ENCODE measurements around the gene ROPN1B.

Gene ROPN1B

DNA sequence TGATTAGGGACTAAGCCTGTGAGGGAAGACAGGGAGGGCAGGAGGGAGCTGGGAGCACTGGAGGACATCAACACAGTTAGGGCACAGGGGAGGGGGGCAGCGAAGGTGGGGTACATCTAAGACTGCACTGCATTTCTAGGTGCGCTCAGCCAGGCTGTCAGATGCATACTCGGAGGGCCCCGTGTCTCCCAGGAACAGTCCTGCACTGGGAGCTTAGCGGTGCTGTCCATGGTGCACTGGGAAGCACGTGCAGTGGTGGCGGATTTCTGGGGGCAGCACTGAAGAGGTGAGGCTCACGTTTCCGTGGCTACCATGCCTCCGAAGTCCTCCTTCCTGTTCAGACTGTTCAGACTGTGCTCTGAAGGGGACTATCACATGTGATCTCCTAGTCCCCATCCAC is 54.4 kb downstream of the ROPN1B start:
- H3K27ac ChIP-seq = no peak overlapping the region
- H3K4me2 ChIP-seq (ENCODE audit: low read length) = no peak overlapping the region
- TF ChIP-seq, protein P1, sequence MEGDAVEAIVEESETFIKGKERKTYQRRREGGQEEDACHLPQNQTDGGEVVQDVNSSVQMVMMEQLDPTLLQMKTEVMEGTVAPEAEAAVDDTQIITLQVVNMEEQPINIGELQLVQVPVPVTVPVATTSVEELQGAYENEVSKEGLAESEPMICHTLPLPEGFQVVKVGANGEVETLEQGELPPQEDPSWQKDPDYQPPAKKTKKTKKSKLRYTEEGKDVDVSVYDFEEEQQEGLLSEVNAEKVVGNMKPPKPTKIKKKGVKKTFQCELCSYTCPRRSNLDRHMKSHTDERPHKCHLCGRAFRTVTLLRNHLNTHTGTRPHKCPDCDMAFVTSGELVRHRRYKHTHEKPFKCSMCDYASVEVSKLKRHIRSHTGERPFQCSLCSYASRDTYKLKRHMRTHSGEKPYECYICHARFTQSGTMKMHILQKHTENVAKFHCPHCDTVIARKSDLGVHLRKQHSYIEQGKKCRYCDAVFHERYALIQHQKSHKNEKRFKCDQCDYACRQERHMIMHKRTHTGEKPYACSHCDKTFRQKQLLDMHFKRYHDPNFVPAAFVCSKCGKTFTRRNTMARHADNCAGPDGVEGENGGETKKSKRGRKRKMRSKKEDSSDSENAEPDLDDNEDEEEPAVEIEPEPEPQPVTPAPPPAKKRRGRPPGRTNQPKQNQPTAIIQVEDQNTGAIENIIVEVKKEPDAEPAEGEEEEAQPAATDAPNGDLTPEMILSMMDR (IDR thresholded peaks at IDR 0.05) = no peak
- H3K9me3 ChIP-seq (ENCODE audit: control insufficient read depth, low read length) = no peaks in the 10 kb centered on the region
- no peaks in the 10 kb centered on the region for H3K4me1 ChIP-seq
- no peaks in the 10 kb centered on the region for H3K27me3 ChIP-seq (ENCODE audit: control insufficient read depth, insufficient read depth, low read length)
- H2AFZ ChIP-seq = no peak overlapping the region
- no peak overlapping the region for H3K9ac ChIP-seq
- no peaks in the 10 kb centered on the region for H3K79me2 ChIP-seq
- no peak overlapping the region for H3K4me3 ChIP-seq (ENCODE audit: low read depth, low read length)
- no peaks in the 10 kb centered on the region for H3K36me3 ChIP-seq (ENCODE audit: control insufficient read depth, insufficient read depth, low read length)

DNA sequence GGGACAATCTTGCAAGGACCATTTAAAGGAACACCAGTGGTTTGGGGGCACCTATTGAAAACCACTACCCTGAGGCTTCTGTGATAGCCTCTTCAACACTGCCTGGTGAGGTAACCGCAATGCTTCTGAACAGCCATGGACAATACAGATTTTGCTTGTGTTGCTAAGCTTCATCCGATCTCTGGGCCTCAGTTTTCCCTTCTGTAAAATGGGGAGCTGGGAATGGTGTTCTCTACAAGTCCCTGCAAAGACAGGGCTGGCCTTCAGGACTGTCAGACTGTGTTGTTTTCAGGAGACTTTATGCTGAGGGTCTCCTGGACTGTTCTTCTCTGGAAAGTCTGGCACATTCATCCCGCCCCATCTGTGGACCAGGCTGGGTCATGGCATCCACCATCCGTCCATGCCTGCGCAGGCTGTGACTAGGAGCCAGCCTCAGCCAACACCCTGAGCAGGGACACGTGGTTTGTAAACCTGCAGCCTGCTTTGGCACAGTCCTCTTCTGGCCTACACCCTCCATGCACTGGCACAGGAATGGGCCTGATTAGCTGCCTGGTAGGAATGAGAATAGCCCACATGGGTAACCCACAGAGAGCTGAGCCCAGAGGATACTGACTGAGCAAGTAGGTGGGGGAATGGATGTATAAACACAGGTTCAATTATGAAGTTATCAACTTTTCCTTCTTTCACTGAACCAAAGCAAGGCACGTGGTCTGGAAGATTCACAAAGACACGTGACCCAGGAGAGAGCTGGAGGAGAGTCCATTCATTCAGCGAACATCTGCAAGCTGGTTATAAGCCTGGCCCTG is 55.3 kb downstream of the ROPN1B start:
- Histone ChIP-seq H3K4me1 (no peaks in the 10 kb centered on the region), H3K9me3 (ENCODE audit: control insufficient read depth, low read length) (no peaks in the 10 kb centered on the region), H3K4me2 (ENCODE audit: low read length) (no peak overlapping the region), H3K27ac (no peak overlapping the region), H3K9ac (no peak overlapping the region), H3K36me3 (ENCODE audit: control insufficient read depth, insufficient read depth, low read length) (no peaks in the 10 kb centered on the region), H3K4me3 (ENCODE audit: low read depth, low read length) (no peak overlapping the region), H3K27me3 (ENCODE audit: control insufficient read depth, insufficient read depth, low read length) (no peaks in the 10 kb centered on the region), H3K79me2 (no peaks in the 10 kb centered on the region), H2AFZ (no peak overlapping the region)
- TF ChIP-seq, protein P1 (IDR thresholded peaks at IDR 0.05) = no peak

DNA sequence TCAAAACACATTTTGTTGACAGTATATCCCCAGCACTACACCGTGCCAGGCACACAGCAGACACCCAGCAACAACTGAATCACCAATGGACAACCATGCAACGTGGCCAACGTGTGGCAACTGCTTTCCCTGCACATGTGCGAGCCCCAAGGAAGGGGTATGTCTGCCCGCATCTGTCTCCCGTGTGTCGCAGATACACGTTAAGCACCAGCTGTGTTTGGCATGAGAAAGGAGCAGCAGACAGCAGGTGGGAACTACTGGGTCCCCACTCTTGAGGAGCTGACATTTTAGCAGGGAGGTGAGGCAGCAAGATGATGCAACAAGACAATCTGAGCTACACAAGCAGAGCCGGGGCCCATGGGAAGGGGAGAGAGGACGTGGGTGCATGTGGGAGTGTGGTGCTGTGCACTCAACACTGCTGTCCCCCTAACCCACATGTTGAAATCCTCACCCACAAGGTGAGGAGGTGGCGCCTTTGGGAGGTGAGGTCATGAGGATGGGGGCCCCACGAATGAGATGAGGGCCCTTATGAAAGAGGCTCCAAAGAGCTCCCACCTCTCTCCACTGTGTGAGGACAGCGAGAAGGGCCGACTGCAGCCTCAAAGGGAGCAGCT is 56.2 kb downstream of the ROPN1B start:
- H3K79me2 ChIP-seq = no peaks in the 10 kb centered on the region
- no peaks in the 10 kb centered on the region for H3K36me3 ChIP-seq (ENCODE audit: control insufficient read depth, insufficient read depth, low read length)
- H3K9me3 ChIP-seq (ENCODE audit: control insufficient read depth, low read length) = no peaks in the 10 kb centered on the region
- no peaks in the 10 kb centered on the region for H3K27me3 ChIP-seq (ENCODE audit: control insufficient read depth, insufficient read depth, low read length)
- no peaks in the 10 kb centered on the region for H3K4me1 ChIP-seq
- no peak overlapping the region for H3K9ac ChIP-seq
- TF ChIP-seq, protein P1 (IDR thresholded peaks at IDR 0.05) = no peak
- no peak overlapping the region for H3K27ac ChIP-seq
- no peak overlapping the region for H2AFZ ChIP-seq
- no peak overlapping the region for H3K4me2 ChIP-seq (ENCODE audit: low read length)
- no peak overlapping the region for H3K4me3 ChIP-seq (ENCODE audit: low read depth, low read length)

DNA sequence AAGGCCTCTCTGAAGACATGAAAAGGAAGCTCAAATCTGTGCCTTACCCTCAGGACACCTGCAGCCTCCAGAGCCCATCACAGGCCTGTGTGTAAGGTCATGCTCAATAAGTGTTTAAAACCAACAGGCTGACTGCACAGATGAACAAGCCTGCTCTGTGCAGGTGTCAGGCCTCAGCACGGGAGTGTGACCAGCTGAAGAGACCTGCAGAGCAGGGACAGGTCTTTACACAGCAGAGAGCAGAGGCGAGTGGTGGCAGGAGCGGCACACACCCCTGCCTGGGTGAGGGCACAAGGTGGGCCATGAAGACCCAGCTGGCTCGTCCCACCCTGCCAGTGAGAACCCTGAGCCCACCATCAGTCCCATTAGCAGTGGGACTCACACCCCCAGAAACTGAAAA is 56.9 kb downstream of the ROPN1B start:
- Histone ChIP-seq H3K4me1 (no peaks in the 10 kb centered on the region), H3K27ac (no peak overlapping the region), H3K9me3 (ENCODE audit: control insufficient read depth, low read length) (no peaks in the 10 kb centered on the region), H3K79me2 (no peaks in the 10 kb centered on the region), H3K36me3 (ENCODE audit: control insufficient read depth, insufficient read depth, low read length) (no peaks in the 10 kb centered on the region), H3K4me3 (ENCODE audit: low read depth, low read length) (no peak overlapping the region), H3K4me2 (ENCODE audit: low read length) (no peak overlapping the region), H3K27me3 (ENCODE audit: control insufficient read depth, insufficient read depth, low read length) (no peaks in the 10 kb centered on the region), H2AFZ (no peak overlapping the region), H3K9ac (no peak overlapping the region)
- TF ChIP-seq, protein P1 (IDR thresholded peaks at IDR 0.05) = no peak
